SK-N-SH treated with all-trans-retinoic acid at 6 μM for 48 hours (cell line): Measurements from ENCODE around the gene DPP6.

Experiments used
- SNAI2 ChIP-seq: fragments of 250-450 bp; sonication (Bioruptor Pico); IDR thresholded peaks from 2 replicates; pipeline ENCODE4 v1.5.0; 2020; ENCODE audit warnings: mild to moderate bottlenecking, moderate library complexity
- TOX ChIP-seq: fragments of 250-450 bp; sonication (Bioruptor Pico); IDR thresholded peaks from 2 replicates; pipeline ENCODE4 v1.8.0; 2021; ENCODE audit warnings: mild to moderate bottlenecking, moderate library complexity, borderline replicate concordance

DNA sequence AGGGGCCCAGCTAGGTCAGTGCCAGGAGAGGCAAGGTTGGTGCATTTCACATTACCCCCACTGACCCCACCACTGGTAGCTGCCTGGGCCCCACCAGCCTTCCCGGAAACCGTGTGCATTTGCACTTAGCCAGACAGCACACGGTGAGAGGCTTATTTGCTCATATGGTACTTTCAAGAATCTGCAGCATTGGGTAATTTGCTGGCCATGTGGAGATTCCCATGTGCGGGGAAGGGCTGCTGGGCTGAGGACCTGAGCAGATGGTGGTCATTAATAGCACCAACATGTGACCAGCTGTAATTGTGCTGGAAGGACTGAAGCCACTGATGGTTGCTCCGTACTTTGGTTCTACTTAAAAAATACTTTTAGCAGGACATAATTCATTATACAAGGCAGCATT is 323.8 kb downstream of the DPP6 start:
- TF ChIP-seq SNAI2 (CRISPR knock-in tag) (no peak), TOX (CRISPR knock-in tag) (no peak)
